Smooth muscle cell of the brain vasculature (primary cell): ENCODE results near the gene VAMP8.
A peak's percentile ranks its signal among the peaks of the same experiment; 100 is the strongest.
"Not testable (repeated sequence)": the region's sequence is repeated elsewhere in the genome, so short reads cannot be mapped to it uniquely, and the experiment has no call there.

Experiments used
- DNase-seq: peaks from one replicate; pipeline ENCODE4 v3.0.0-alpha.2; 2012; ENCODE audit warnings: low read depth, low spot score

Gene VAMP8

GRCh38 chr2:85547089-85547858, 30.1 kb upstream of the VAMP8 start:
- no peak for DNase-seq

- no peak for DNase-seq
Observed at GRCh38 chr2:85547859-85548607, 29.4 kb upstream of the VAMP8 start.

GRCh38 chr2:85548608-85548900, 28.8 kb upstream of the VAMP8 start:
- DNase-seq = no peak

GRCh38 chr2:85549095-85549494, 28.3 kb upstream of the VAMP8 start:
- no peak for DNase-seq

DNA sequence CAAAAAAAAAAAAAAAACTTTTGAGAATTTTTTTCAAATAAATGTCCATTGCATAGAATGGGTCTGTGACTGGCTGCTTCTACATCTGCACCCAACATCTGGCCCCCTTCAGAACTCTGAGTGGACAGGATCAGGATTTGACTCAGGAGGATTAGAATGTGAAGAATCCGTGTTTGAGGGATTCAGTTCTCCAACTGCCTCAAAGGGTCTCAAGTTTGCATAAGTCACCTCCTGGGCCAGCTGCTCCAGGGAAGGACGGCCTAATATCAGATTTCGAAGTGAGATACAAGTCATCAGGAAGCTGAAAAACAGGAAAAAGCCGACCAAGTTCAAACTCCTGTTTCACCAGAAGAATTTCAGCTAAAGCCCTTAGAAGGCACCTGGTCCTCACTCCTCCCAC, 27.6 kb upstream of the VAMP8 start:
- peak; percentile 50 for DNase-seq

DNA sequence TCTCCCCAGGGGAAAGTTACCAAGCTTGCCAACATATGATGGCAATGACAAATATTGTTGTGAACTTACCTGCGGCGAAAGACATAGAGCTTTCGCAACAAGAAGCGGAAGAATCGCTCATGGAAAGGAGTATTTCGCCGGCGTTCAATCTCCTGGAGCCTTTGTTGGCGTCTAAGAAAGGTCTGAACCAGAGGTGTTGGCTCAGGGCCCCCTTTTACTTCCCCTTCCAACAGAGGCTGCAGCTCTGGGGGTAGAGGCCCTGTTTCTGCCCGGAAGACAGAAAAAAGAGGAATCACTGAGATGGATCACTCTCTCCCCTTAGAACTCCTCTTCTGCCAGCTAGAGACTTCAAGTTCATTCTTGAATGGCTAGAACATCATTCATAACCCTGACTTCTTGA, 26.9 kb upstream of the VAMP8 start:
- DNase-seq = no peak

- DNase-seq = peak; percentile 62
Observed at GRCh38 chr2:85551698-85552678, 25.4 kb upstream of the VAMP8 start.

DNA sequence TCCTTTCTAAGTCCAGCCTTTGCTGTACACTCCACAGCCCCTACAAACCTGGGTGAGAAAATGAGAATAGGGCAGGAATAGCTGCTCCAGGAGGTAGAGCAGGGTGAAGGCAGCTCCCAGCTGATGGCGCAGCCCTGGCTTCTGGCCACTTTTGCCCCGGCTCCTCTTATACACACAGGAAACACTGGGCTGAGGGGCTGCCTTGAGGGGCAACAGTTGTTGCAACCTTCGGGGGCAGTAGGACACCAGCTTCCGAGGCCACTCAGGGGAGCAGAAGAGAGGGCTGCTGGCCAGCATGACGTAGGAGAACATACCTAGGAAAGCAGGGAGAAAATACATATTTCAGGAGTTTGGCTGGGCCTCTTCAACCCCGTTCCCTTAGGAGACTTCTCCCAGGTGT, 24.2 kb upstream of the VAMP8 start:
- DNase-seq = no peak

DNA sequence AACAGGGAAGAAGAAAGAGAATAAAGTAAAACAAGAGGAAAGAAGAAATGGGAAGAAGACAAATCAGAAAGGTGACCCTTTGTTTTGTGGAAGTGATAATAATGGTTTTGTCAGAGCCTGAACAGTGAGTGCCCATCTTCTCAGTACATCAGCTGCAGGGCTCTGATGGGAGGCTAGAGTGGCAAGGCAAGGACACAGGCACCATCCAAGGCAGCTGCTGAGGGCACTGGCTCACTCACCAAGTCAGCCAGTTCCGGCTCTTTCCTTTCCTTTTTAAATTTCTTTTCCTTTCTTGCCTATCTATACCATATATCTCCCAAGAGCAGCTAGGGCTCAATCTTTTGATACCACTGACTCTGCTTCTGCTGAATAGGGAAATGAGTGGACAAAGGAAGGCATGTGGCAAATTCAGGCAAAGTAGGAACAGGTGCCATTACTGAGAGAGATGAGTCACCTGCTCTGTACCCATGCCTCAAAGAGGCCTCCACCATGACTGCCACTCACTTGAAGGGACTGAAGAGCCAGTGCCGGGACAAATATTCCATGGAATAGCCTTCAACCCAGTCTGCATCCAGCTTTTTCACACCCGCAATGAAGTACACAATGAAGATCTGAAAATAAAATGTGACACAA, 22.3 kb upstream of the VAMP8 start:
- no peak for DNase-seq

GRCh38 chr2:85557130-85557529, 20.3 kb upstream of the VAMP8 start:
- DNase-seq = no peak

DNA sequence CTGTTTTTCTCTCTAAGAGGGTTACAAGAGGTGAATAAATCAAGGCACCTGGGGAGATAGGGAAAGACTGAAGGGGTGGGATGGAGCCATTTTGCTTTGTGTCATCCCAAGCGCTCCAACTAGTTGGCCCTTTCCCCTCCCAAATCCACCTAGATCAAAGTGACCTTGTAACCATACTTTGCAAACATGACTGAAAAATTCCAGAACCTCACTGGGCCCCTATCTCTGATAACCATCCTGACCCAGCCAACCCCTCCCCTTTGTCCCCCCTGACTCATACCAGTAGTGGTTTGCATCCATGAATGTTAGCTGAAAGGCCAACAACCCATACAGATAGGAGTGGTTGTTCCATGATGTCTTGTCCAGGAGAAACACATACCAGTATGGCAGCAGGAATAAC, 19.2 kb upstream of the VAMP8 start:
- DNase-seq = no peak

GRCh38 chr2:85560403-85560726, 17.0 kb upstream of the VAMP8 start:
- not testable (repeated sequence) for DNase-seq

DNA sequence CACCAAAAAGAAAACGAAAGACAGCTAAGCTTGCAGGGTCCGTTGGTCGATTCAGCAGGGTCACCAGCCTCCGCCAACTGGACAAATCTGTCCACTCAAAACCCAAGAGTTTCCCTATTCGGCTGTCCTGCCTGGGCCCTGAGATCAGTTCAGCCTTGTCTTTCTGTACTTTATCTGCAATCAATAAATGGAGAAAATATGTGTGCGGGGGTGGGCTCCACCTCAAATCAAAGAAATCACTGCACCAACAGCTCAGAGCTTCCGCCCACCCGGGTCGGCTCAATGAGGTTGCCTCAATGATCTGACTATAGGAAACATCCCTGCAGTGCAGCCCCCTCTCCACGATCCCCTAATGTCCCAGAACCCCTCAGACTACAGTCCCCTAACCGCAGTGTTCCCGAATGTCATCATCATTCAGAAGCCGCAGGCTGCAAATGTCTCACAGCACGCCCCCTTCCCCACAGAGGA, 16.5 kb upstream of the VAMP8 start:
- no peak for DNase-seq

- peak; percentile 83 for DNase-seq
Observed at GRCh38 chr2:85561280-85562212, 15.8 kb upstream of the VAMP8 start, which contains the start of gene GGCX. Gene GGCX (minus strand): TSS chr2:85561493. CDS start chr2:85561428, 65 bp downstream.

DNA sequence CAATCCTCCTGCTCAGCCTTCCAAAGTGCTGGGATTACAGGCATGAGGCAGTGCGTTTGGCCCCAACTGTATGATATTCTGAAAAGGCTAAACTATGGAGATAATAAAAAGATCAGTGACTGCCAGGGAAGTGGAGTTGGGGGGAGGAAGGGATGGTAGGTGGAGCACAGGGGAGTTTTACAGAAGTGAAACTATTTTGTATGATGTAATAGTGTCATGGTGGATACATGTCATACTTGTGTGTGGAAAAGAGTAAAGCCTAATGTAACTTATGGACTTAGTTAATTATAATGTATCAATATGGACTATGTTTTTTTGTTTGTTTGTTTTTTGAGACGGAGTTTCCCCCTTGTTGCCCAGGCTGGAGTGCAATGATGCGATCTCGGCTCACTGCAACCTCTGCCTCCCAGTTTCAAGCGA, 13.2 kb upstream of the VAMP8 start:
- DNase-seq = no peak

DNA sequence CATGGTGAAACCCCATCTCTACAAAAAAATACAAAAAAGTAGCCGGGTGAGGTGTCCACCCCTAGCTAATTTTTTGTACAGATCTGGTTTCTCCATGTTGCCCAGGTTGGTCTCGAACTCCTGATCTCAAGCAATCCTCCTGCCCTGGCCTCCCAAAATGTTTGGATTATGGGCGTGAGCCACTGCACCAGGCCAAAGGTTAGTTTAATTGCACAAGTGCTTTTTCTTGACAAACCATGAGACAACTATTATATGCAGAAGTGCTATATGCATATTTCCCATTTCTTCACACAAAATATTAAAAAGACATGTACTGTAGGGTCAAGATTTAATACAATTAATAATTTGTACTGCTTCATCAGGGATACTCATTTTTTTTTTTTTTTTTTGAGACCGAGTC, 11.1 kb upstream of the VAMP8 start:
- no peak for DNase-seq

DNA sequence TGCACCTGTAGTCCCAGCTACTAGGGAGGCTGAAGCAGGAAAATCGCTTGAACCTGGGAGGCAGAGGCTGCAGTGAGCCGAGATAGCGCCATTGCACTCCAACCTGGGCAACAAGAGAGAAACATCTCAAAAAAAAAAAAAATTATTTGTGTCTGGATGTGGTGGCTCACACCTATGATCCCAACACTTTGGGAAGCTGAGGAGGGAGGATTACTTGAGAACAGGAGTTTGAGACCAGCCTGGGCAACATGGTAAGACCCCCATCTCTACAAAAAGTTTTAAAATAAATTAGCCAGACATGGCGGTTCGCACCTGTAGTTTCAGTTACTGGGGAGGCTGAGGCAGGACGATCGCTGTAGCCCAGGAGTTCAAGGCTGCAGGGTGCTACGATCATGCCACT, 1.6 kb upstream of the VAMP8 start:
- DNase-seq = no peak

- DNase-seq = no peak
Observed at GRCh38 chr2:85577063-85577385, 362 bp upstream of the VAMP8 start.

GRCh38 chr2:85578243-85579180, 1.1 kb downstream of the VAMP8 start:
- DNase-seq = no peak
